Renal cortex interstitium (tissue), 11 donors: ENCODE measurements around the gene ZBTB4. TPM values are rescaled to one million over a fixed set of nuclear protein-coding genes. Genes with fewer than 3 reads are reported as not detected.

Source experiments
- DNase-seq, 11 donors: peaks; one replicate each; pipeline ENCODE4 v3.0.0-alpha.2; 2013; ENCODE audit warnings: low read depth in 9 of 11, low spot score in 4 of 11; ENCODE audit errors: extremely low read depth in 1 of 11
- polyA plus RNA-seq, 3 donors: library from polyadenylated mRNA; unstranded; fragments of 120-200 nt; gene quantifications; one replicate each; pipeline ENCODE4 v1.2.1, GENCODE V29; 2013; ENCODE audit not compliant: insufficient read length in 3 of 3

Gene ZBTB4
- polyA plus RNA-seq, 3 donors: 34.9 to 54.9 (median 40.9) TPM

DNA sequence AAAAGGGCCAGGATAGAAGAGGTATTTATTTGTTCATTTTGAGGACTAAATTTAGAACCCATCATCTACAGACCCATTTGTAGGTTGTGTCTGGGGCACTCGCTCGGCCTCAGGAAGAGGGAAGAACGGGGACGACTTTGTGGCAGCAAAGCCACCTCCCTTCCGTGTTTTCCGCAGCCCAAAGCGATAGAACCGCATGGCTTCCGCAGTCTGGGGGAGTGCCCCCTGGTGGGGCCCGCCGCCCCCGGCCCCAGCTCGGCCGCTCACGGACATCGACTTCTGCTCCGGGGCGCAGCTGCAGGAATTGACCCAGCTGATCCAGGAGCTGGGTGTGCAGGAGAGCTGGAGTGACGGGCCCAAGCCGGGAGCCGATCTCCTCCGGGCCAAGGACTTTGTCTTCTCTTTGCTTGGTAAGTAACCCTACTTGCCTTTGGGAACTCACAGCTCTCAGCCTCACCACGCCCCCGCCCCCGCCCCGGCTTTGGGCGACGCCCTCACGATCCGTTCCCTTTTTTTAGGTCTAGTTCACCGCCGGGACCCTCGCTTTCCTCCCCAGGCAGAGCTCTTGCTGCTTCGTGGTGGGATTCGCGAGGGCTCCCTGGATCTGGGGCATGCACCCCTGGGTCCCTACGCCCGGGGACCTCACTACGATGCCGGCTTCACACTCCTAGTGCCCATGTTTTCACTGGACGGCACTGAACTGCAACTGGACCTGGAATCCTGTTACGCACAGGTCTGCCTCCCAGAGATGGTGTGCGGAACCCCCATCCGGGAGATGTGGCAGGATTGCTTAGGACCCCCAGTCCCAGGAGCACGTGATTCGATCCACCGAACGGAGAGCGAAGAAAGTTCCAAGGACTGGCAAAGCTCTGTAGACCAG, 43.5 kb downstream of the ZBTB4 start:
- DNase-seq: no peak

DNA sequence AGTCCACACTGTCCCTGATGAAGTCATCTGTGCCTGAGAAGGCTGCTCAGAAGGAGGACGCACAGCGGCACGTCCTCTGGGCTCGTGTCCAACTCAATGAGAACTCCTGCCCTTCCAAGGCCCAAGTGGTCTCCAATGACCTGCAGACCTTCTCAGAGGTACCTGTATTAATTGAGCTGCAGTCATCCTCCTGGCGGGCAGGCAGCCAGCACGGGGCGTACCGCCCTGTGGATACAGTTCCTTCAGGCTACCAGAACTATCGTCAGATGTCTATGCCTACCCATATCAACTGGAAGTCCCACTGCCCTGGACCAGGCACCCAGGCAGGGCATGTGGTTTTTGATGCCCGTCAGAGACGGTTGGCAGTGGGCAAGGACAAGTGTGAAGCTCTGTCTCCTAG, 47.1 kb downstream of the ZBTB4 start:
- no peak for DNase-seq

DNA sequence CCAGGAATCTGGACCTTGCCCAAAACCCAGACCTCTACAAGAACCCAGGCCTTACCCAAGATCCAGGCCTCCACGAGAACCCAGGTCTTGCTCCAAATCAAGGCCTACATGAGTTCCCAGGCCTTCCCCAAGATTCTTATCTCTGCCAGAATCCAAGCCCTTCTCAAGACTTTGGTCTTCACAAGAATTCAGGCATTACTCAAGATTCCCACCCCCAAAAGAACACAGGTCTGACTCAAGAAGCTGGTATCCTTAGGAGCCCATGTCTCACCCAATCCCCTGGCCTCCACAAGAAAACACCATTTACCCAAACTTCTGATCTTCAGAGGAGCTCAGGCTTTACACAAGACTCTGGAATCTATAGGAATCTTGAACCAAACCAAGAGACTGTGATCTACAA, 48.2 kb downstream of the ZBTB4 start:
- no peak for DNase-seq

DNA sequence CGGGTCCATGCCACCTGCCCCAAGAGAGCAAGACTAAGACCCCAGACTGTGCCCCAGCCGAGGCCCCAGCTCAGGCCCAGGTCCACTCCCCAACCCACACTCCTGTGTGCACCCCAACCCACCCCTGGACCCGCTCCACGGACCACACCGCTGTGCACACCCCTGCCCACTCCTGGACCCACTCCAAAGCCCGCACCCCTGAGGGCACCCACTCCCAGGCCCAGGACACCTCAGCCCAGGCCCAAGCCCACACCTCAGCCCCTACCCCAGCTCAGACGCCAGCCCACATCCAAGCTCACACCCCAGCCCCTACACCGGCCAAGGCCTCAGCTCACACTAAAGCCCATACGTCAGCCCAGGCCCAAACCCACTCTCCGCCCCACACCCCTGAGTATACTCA, 49.7 kb downstream of the ZBTB4 start:
- no peak for DNase-seq

DNA sequence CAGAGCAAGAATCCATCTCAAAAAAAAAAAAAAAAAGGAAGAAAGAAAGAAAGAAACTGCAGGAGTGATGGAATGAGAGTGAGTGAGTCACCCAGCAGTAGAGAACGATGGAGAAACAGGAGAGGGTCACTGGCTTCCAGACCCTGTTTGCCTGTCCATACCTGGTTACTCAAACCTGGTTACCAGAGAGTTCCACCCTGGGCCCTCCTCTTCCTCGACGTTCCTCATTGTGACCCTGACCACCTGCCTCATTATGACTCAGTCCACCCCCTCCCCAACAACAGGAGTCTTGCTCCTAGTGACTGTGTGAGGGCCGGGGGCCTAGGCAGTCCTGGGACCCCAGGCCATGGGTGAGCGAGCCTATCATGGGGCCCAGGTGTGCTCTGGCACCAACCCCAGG, 50.9 kb downstream of the ZBTB4 start, which contains the start of gene SPEM3:
SPEM3 (plus strand) TSS at position 301 of the 400 bp plus-strand sequence; CDS start at position 347, 46 bp downstream.
- DNase-seq: no peak

DNA sequence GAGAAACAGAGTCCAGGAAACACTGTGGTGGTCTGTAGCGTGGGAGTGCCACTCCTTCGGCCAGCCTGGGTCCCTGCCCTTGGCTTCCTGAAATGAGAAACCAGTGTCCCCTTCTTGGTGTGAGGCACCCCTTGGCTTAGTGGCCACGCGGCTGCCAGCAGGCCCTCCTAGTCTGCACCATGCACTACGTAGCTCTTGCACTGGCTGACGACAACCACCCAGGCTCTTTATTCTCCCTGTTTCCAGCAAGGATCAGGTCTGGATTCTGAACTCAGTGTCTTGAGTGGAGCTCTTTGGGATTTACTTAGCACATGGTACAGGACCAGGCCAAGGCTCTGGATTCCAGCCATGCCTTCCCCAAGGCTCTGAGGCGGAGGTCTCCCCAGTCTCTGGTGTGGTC, 51.9 kb downstream of the ZBTB4 start:
- DNase-seq: no peak

DNA sequence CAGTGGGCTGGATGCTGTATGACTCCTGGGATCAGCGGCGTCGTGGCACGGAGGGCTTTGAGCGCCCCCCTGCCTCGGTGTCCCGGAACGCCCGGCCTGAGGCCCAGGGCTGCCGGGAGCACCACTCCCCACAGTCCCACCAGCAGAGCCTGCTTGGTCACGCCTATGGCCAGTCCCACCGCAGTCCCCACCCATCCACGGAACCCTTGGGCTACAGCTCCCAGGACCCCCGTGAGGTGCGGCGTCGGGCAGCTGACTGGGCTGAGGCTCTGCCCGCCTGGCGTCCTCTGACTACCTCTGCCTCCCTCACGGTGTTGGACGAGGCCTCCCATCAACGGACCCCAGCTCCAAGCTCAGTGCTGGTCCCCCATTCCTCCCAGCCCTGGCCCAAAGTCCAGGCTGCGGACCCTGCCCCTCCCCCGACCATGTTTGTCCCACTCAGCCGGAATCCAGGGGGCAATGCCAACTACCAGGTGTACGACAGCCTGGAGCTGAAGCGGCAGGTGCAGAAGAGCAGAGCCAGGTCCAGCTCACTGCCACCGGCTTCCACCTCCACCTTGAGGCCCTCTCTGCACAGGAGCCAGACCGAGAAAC, 52.4 kb downstream of the ZBTB4 start:
- no peak for DNase-seq

DNA sequence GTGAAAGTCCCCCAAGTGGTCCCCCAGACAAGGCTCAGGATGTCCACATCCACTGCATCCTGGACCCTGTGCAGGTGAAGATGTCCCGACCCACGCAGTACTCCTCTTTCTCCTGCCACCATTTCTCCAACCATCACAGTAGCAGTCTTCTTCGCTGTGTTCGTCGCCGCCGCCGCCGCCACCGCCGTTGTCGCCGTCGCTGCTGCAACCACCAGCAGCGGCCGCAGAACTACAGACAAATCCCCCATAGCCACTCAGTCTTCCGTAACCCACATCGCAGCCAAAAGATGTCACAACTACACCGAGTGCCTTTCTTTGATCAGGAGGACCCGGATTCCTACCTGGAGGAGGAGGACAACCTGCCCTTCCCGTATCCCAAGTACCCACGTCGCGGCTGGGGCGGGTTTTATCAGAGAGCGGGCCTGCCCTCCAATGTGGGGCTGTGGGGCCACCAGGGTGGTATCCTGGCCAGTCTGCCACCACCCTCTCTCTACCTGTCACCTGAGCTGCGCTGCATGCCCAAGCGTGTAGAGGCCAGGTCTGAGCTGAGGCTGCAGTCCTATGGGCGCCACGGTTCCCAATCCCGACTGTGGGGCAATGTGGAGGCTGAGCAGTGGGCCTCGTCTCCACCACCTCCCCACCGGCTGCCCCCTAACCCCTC, 53.1 kb downstream of the ZBTB4 start:
- no peak for DNase-seq

DNA sequence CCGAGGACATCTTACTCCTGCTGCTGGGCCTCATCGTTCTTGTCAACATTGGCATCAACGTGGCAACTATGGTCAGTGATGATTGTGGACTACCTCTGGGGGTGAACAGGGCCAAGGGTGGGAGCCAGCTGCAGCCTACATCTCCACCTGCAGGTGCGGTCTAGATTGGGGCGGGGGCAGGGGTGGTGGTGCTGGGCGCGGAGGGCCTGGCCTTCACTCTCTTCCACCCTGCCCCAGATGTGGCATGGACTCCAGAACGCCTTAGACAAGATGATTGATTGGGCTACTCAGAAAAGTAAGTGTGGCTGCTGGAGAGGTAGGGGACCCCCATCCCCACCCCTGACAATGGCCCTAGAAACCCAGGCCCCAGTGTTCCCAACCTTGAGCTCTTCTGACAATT, 53.7 kb downstream of the ZBTB4 start:
- DNase-seq: no peak

DNA sequence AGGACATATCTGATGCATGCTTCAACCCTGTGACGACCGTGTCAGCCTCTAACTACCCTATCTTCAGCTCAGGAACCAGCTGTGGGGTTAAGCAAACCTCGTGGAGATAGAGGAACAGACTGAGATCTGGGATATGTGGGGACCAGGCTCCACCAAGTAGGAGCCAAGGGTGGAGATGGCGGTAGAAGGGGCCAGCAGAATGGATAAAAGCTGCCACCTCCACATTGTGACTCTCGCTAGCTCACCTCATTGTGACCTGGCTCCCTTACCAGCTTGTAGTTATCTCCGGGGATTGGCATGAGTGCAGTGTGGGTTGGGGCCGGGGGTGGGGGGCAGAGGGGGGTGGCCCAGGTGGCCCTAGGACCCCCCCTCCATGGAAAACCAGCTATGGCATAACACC, 54.1 kb downstream of the ZBTB4 start, which contains the start of gene SPEM2:
SPEM2 (plus strand) TSS at position 301 of the 400 bp plus-strand sequence; CDS start at position 374, 73 bp downstream.
- no peak for DNase-seq

DNA sequence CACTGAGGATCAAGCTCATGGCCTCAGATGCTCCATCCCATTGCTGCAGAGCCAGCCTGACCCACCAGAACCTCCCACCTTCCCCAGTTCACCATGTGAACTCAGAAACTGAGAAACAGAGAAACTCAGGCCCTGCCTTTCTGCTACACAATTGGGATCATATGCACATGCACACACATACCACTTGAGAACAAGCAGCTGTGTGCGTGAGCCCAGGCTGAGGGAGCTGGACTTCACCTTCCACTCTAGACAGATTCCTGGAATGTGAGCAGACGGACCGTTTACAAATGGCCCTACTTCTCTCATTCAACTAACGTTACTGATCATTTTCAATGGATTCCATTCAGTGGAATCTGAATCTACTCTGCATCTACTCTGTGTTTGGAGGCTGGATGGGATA, 55.8 kb downstream of the ZBTB4 start:
- DNase-seq: no peak

DNA sequence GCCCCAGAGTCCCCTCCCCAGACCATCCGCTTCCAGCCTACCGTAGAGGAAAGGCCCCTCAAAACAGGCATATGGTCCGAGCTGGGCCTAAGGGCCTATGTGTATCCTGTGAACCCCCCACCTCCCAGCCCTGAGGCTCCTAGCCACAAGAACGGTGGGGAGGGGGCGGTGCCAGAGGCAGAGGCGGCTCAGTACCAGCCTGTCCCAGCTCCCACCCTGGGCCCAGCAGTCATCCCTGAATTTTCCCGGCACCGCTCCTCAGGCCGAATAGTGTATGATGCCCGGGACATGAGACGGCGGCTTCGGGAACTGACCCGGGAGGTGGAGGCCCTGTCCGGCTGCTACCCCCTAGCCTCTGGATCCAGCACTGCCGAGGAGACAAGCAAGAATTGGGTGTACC, 58.2 kb downstream of the ZBTB4 start:
- no peak for DNase-seq

DNA sequence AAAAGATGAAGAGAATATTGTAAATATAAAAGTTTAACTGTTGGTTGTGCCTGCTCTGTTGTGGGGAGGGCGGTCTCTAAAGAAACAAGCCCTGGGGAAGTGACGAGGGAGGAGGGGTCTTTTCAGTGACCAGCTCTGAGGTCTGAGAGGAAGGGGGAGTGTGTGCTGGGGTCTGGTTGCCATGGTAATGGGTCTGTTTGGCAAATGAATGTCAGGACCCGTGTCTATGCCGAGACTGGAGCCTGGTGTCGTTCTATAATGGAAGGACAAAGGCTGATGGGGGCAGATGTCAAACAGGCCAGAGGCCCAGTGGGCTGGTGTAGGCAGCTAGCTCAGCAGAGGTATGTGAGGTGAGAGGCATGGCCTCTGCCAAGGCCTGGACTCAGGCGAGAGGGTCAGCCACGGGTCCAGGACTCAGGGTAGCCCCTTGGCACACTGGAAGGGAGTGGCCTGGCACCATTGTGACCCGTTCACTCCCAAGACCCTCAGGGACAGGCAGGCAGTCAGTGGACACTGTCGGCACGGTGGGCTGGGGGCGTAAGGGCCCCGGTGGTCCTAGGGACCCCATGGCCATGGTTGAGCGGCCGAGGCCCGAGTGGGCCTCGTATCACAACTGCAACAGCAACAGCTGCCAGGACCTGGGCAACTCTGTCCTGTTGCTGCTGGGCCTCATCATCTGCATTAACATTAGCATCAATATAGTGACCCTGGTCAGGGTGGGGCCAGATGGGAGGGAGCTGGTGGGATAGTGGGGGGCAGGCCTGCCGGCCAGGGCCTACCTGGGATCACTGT, 59.4 kb downstream of the ZBTB4 start, which contains the start of gene SPEM1:
SPEM1 (plus strand) TSS at position 506 of the 792 bp plus-strand sequence; CDS start at position 567, 61 bp downstream.
- peak in 1 of 11 donors; percentile 48 for DNase-seq

DNA sequence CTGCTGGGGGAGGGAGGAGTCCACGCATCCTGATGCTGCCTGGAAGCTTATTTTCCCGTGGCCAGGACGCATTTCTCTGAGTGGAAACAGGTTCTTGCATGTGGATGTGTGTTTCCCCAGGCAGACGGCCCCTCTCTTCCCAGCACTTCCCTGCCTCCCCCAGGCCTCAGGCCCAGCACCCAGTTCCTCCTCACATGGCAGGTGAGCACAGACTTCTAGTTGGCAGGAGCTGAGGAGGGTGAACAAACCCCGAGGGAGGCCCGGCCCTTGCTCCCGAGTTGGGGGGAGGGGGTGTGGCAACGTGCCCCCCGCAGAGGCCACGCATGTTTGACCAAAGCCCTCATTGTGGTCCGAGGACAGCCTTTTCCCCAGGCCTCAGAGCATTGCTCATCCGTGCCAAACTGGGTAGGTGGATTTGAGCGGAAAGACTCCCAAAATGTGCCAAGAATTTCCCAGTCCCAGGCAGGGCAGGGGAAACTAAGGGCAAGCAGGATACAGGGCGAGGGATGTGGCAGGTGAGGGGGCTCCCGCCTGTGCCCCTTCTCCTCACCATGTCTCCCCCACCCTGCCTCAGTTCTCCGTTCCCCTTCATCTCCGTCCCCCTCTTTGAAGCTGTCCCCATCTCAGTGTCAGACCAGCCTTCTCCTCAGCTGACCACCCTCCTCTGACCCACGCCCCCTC, 60.8 kb downstream of the ZBTB4 start:
- DNase-seq: no peak

DNA sequence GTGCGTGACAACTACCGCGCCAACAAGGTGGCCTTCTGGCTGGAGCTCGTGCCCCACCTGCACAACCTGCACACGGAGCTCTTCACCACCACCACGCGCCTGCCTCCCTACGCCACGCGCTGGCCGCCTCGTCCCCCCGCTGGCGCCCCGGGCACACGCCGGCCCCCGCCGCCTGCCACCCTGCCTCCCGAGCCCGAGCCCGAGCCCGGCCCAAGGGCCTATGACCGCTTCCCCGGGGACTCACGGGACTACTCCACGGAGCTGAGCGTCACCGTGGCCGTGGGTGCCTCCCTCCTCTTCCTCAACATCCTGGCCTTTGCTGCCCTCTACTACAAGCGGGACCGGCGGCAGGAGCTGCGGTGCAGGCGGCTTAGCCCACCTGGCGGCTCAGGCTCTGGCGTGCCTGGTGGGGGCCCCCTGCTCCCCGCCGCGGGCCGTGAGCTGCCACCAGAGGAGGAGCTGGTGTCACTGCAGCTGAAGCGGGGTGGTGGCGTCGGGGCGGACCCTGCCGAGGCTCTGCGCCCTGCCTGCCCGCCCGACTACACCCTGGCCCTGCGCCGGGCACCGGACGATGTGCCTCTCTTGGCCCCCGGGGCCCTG, 62.3 kb downstream of the ZBTB4 start:
- no peak for DNase-seq

DNA sequence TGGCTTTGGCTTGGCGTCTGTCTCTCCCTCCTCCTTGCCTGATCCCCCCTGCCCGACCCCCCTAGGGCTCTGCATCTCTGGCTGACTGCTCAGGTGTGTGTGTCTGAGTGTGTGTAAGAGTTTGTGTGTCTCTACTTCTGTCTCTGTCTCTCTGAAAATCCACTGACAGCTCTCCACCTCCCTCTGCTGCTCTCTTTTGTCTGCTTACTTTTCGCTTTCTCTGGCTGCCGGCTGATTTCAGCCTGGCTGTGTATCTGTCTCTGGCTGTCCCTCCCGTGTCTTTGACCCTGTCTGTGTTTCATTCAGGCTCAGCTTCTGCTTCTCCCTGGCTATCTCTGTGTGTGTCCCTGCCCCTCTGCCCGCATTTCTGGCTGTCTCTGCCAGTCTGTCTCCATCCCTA, 63.1 kb downstream of the ZBTB4 start:
- no peak for DNase-seq

DNA sequence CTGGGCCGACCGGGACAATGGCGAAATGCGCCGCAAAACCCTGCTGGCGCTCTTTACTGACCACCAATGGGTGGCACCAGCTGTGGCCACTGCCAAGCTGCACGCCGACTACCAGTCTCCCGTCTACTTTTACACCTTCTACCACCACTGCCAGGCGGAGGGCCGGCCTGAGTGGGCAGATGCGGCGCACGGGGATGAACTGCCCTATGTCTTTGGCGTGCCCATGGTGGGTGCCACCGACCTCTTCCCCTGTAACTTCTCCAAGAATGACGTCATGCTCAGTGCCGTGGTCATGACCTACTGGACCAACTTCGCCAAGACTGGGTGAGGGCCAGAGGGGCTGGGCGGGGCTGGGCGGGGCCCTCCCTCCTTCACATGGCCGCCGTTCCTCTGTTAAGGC, 63.6 kb downstream of the ZBTB4 start:
- no peak for DNase-seq

DNA sequence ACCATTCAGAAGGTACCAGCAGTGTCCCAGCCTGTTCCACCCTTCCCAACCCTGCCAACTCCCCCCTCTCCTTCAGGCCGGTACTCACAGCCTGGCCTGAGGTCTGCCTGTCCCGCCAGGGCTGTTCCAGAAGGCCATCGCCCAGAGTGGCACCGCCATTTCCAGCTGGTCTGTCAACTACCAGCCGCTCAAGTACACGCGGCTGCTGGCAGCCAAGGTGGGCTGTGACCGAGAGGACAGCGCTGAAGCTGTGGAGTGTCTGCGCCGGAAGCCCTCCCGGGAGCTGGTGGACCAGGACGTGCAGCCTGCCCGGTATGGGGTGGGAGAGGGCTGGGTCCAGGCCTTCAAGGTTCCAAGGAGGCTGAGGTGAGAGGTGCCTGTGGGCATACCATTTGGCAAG, 64.6 kb downstream of the ZBTB4 start:
- DNase-seq: no peak
